Transverse colon (tissue), 4 donors: ENCODE measurements around the gene P2RY2. TPM values are rescaled to one million over a fixed set of nuclear protein-coding genes. Genes with fewer than 3 reads are reported as not detected.

Experiments used
- DNase-seq: peaks from one replicate; pipeline ENCODE4 v3.0.0-alpha.2; 2019
- H3K27ac ChIP-seq, 4 donors: fragments of 200-600 bp; sonication (generic); 2 replicates each; pipeline ENCODE4 v1.5.1; 2016 to 2018; ENCODE audit warnings: inconsistent platforms in 4 of 4
- H3K27me3 ChIP-seq: fragments of 200-600 bp; sonication (generic); 2 replicates; pipeline ENCODE4 v1.5.1; 2017; ENCODE audit warnings: inconsistent platforms
- H3K36me3 ChIP-seq, 4 donors: fragments of 200-600 bp; sonication (generic); 2 replicates each; pipeline ENCODE4 v1.5.1; 2017 to 2019; ENCODE audit warnings: inconsistent platforms in 4 of 4
- H3K4me1 ChIP-seq, 4 donors: fragments of 200-600 bp; sonication (generic); 2 replicates each; pipeline ENCODE4 v1.5.1; 2017 to 2020; ENCODE audit warnings: inconsistent platforms in 4 of 4
- H3K4me3 ChIP-seq, 4 donors: fragments of 200-600 bp; sonication (generic); 1 replicate in 1 of 4; 2 replicates in 3 of 4; pipeline versions ENCODE4 v1.5.1 to v1.6.1; 2017 to 2019; ENCODE audit warnings: inconsistent platforms in 4 of 4
- H3K9me3 ChIP-seq, 2 donors: fragments of 200-600 bp; sonication (generic); 2 replicates each; pipeline ENCODE4 v1.5.1; 2017 to 2019; ENCODE audit warnings: inconsistent platforms in 2 of 2
- EP300 ChIP-seq: sonication (generic); formaldehyde crosslinking; IDR thresholded peaks from one replicate; pipeline ENCODE4 v1.6.1; 2017; ENCODE audit warnings: antibody characterized with exemption, low read depth
- POLR2A ChIP-seq: fragments of 450-650 bp; IDR thresholded peaks from one replicate; pipeline ENCODE4 v1.6.1; 2016; ENCODE audit warnings: antibody characterized with exemption, mild to moderate bottlenecking, moderate library complexity
- POLR2AphosphoS5 ChIP-seq, 3 donors: sonication (generic); formaldehyde crosslinking; IDR thresholded peaks; one replicate each; pipeline ENCODE4 v1.6.1; 2016; ENCODE audit warnings: antibody characterized with exemption in 3 of 3
- WGBS, 2 donors: methylation state at CpG; one replicate each; pipeline ENCODE4 v1.1.5; 2018; ENCODE audit warnings: low coverage in 1 of 2; 5-methylcytosine and 5-hydroxymethylcytosine counted together
- in situ Hi-C, 4 donors: fragments of 200-750 bp; cut with MboI; loops; one replicate each; pipeline versions ENCODE4 v1.15.0 to v1.15.1; 2017; ENCODE audit warnings: low sequenced_read_pairs in 3 of 4, low pct_ligation_motif_present in 1 of 4, low pct_unique_long_range_greater_than_20kb in 1 of 4
- intact Hi-C: fragments of 100-400 bp; cut with DNase I; formaldehyde crosslinking; loops from one replicate; pipeline ENCODE4 v1.15.1; 2023; ENCODE audit warnings: low total_unique reads
- total RNA-seq, 4 donors: library from RNA; depleted of rRNA; stranded (reverse); fragments of >200 nt; gene quantifications; one replicate each; pipeline ENCODE4 v1.1.0, GENCODE V29; 2016
- TF ChIP-seq, protein P1 (sequence below), 5 experiments: fragments of 200-600 bp in 3 of 5; fragments of 450-650 bp in 2 of 5; sonication (generic) in 3 of 5; IDR thresholded peaks; 1 replicate in 2 of 5; 2 replicates in 3 of 5; pipeline ENCODE4 v1.5.1; 2016 to 2017; ENCODE audit warnings: antibody characterized with exemption in 5 of 5, inconsistent platforms in 3 of 5, mild to moderate bottlenecking in 2 of 5, moderate library complexity in 1 of 5

Gene P2RY2
- total RNA-seq, 4 donors from 2014 or later = 8.6 to 21.4 (median 12.6) TPM

DNA sequence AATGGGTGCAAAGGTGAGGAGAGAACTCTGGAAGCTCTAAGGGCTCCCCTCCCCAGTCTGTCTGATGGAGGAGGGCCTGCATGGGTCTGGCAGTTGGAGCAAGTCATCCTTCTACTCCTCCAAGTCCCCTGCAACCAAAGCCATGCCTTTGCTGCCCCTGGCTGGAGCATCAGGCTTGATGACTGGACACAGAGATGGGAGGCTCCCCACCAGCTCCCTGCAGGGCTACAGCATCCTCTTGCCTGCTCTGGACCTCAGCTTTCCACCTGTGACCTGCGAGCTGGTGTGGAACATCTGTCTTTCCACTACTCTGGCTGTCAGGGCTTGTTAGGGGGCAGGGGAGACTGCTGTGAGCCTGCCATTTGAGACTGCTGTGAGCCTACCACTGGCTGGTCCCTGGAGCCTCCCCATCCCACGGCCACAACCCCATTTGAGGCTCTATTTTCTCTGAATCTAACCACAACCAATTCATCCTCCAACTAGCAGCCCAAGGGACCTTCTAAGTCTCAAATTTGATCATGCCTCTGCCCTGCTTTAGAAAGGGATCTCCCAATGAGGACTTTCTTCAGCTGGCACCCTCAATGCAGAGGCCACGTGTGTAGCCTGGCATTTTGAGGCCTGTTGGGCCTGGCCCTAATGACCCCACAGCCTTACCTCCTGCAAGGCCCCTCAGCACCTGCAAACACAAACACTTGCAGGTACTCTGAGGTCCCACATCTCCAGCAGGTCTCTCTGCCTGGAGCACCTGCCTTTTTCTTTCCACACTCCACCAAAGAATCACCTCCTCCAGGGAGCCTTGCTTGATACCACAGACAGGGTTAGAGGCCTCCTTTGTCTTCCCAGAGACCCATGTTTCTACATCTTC is 63.9 kb downstream of the P2RY2 start:
- no peak for DNase-seq
- TF ChIP-seq POLR2A = no peak
- TF ChIP-seq, protein P1, sequence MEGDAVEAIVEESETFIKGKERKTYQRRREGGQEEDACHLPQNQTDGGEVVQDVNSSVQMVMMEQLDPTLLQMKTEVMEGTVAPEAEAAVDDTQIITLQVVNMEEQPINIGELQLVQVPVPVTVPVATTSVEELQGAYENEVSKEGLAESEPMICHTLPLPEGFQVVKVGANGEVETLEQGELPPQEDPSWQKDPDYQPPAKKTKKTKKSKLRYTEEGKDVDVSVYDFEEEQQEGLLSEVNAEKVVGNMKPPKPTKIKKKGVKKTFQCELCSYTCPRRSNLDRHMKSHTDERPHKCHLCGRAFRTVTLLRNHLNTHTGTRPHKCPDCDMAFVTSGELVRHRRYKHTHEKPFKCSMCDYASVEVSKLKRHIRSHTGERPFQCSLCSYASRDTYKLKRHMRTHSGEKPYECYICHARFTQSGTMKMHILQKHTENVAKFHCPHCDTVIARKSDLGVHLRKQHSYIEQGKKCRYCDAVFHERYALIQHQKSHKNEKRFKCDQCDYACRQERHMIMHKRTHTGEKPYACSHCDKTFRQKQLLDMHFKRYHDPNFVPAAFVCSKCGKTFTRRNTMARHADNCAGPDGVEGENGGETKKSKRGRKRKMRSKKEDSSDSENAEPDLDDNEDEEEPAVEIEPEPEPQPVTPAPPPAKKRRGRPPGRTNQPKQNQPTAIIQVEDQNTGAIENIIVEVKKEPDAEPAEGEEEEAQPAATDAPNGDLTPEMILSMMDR (IDR thresholded peaks at IDR 0.05) = no peak
- no peak for TF ChIP-seq EP300
- TF ChIP-seq POLR2AphosphoS5 (IDR thresholded peaks at IDR 0.05) = no peak
- Histone ChIP-seq H3K36me3 (no peaks in the 10 kb centered on the region), H3K4me3 (no peak overlapping the region), H3K27me3 (no peaks in the 10 kb centered on the region), H3K4me1 (no peaks in the 10 kb centered on the region), H3K9me3 (no peaks in the 10 kb centered on the region), H3K27ac (peak overlapping the region in 1 of 4 donors; percentile 11)
- 76% methylated on average over 3 of the region's 3 CpGs; no CpG with 5 or more reads in 1 of the 2 donors for WGBS, 2 donors
- intact Hi-C loops = loop anchor here (10.0 kb wide), 1 partner anchor 87 kb away; no protein-coding TSS in a partner anchor
- in situ Hi-C loops = loop anchor here in 1 of 4 donors (10.0 kb wide), 1 partner anchor 97 kb away; no protein-coding TSS in a partner anchor

DNA sequence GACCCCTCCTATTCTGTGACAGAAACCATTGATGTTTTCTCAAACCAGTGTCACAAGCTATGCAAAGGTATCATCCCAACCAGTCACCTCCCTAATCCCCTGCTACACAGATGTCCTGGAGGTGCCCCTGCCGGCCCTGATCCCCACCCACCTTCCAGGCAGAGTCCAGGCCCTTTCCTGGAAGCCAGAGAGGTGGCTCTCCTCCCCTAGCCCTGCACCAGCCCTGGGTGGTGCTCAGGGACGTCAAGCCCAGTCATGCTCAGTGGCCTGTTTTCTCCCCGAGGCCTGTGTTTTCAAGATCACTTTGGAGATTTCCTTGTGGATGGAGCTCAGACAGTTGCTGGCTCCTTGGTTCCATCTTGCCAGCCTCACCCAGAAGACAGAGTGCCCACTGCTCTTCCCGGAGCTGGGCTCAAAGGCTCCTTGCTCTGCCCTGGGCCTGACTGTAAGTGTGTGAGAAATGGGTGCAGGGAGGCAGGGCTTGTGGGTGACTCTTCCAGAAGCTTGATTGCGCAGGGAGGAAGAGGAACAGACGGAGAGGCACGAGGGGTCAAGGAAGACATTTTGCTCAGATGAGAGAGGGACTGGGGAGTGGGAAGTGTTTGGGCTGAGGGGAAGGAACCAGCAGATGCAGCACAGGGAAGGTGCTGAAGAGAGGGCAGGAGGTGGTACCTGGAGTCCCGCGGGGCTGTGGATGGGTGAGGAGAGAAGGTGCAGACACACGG is 65.4 kb downstream of the P2RY2 start:
- H3K4me3 ChIP-seq = no peak overlapping the region
- H3K27ac ChIP-seq = no peak overlapping the region
- TF ChIP-seq POLR2A = no peak
- TF ChIP-seq POLR2AphosphoS5 (IDR thresholded peaks at IDR 0.05) = no peak
- TF ChIP-seq EP300 = no peak
- TF ChIP-seq, protein P1 (IDR thresholded peaks at IDR 0.05) = no peak
- intact Hi-C loops (loop anchor here (10.0 kb wide), 1 partner anchor 89 kb away; no protein-coding TSS in a partner anchor), in situ Hi-C loops (loop anchor here in 1 of 4 donors (10.0 kb wide), 1 partner anchor 99 kb away; no protein-coding TSS in a partner anchor)
- no peaks in the 10 kb centered on the region for H3K36me3 ChIP-seq
- peaks cover 0 to under 1% (median 0%) of the 10 kb centered on the region in 4 donors for H3K4me1 ChIP-seq
- no peaks in the 10 kb centered on the region for H3K27me3 ChIP-seq
- no peaks in the 10 kb centered on the region for H3K9me3 ChIP-seq
- DNase-seq = no peak
- 85 to 86% methylated on average over 6 to 10 of the region's 10 CpGs for WGBS, 2 donors

DNA sequence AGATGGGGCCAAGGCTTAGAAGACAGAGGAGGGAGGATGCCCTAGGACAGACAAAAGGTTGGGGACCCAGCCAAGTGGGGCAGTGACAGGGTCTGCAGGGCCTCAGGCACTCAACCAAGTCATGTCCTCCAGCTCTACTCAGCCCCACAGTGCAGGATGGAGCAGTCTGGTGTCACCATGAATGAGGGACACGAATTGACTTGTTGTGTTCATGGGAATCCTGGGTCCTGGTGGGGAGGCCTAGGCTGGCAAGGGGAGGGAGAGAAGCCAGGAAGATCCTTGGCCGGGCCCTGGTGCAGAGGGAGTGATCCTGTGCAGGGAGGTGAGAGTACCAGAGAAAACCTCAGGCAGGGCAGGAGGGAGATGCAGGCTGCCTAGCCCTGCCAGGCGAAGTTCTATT is 66.0 kb downstream of the P2RY2 start:
- H3K9me3 ChIP-seq = no peaks in the 10 kb centered on the region
- H3K27ac ChIP-seq = no peak overlapping the region
- no peak for DNase-seq
- H3K36me3 ChIP-seq = no peaks in the 10 kb centered on the region
- peaks cover 0 to 7% (median 4%) of the 10 kb centered on the region in 4 donors for H3K4me1 ChIP-seq
- in situ Hi-C loops (loop anchor here in 1 of 4 donors (10.0 kb wide), 1 partner anchor 99 kb away; no protein-coding TSS in a partner anchor), intact Hi-C loops (loop anchor here (10.0 kb wide), 1 partner anchor 89 kb away; no protein-coding TSS in a partner anchor)
- no peaks in the 10 kb centered on the region for H3K27me3 ChIP-seq
- WGBS, 2 donors = 92% methylated on average over 3 of the region's 3 CpGs; no CpG with 5 or more reads in 1 of the 2 donors
- TF ChIP-seq POLR2AphosphoS5 (IDR thresholded peaks at IDR 0.05) (no peak), POLR2A (no peak)
- H3K4me3 ChIP-seq = no peak overlapping the region

DNA sequence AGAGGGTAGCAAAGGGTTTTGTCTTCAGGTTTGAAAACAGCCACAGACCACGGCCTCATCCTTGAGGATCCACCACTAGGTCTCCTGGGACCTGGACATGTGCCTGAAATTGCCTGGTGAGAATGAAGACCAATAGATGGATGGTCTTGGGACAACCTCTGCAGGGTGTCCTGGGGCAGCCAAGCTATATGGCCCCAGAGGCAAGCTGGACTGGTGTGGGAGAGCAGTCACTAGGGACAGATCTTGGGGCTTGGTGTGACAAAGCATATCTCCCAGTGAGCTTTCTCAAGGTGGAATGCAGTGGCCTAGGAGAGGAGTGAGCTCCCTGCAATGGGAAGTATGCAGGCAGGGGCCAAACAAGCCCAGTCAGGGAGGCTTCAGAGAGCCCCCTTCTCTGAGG is 67.6 kb downstream of the P2RY2 start:
- intact Hi-C loops = loop anchor here (10.0 kb wide), 1 partner anchor 91 kb away; no protein-coding TSS in a partner anchor
- WGBS, 2 donors = 100% methylated on average over 1 of the region's 1 CpG

More for the DNA sequence above, 67.6 kb downstream of the P2RY2 start:
- H3K9me3 ChIP-seq = no peaks in the 10 kb centered on the region
- H3K4me1 ChIP-seq = peaks cover 3 to 13% (median 10%) of the 10 kb centered on the region in 4 donors
- TF ChIP-seq POLR2A (no peak), POLR2AphosphoS5 (IDR thresholded peaks at IDR 0.05) (no peak), EP300 (no peak)
- TF ChIP-seq, protein P1 (IDR thresholded peaks at IDR 0.05) = no peak
- in situ Hi-C loops = loop anchor here in 1 of 4 donors (10.0 kb wide), 1 partner anchor 101 kb away; no protein-coding TSS in a partner anchor
- no peaks in the 10 kb centered on the region for H3K36me3 ChIP-seq
- H3K27me3 ChIP-seq = no peaks in the 10 kb centered on the region
- H3K27ac ChIP-seq = no peak overlapping the region
- DNase-seq = no peak
- H3K4me3 ChIP-seq = no peak overlapping the region

Other genes with a start within 250 kb of the P2RY2 start
- gene FCHSD2, start 76.0 kb upstream of the P2RY2 start, total RNA-seq = 10 to 100 TPM in 3 of 4 donors, 1 to 10 TPM in 1; 9.1 to 15.9 (median 15.0) TPM
- gene P2RY6, start 54.1 kb downstream of the P2RY2 start, total RNA-seq = 1 to 10 TPM in 3 of 4 donors, not detected in 1; 1.1 to 1.6 (median 1.4) TPM
- gene ARHGEF17, start 90.0 kb downstream of the P2RY2 start, total RNA-seq = 10 to 100 TPM; 12.0 to 44.9 (median 27.1) TPM
- gene RELT, start 158.1 kb downstream of the P2RY2 start, total RNA-seq = 10 to 100 TPM in 1 of 4 donors, 1 to 10 TPM in 3; 2.0 to 10.1 (median 6.1) TPM